LNCAP (cell line): ENCODE data around the gene LRRN2.

ENCODE experiments used
- TF ChIP-seq, protein P1 (sequence below): fragments of 450-650 bp; IDR thresholded peaks from 2 replicates; pipeline ENCODE4 v1.5.1; 2017; ENCODE audit warnings: mild to moderate bottlenecking

LRRN2 gene

DNA sequence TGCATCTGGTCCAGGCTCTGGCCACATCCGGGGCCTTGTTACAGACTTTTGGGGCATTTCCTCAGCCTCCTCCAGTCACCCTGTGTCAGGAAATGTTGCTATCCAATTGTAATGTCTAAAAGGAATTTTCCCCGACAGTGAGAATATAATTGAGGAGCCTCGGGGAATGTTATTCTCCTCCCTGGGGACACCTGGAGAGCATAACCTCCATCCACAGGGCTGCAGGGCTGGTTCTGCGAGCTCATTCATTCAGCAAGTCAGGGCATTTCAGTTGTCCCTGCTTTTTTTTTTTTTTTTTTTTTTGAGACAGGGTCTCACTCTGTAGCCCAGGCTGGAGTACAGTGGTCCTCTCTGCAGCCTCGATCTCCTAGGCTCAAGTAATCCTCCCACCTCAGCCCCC lies 96.7 kb downstream of the LRRN2 start:
- TF ChIP-seq, protein P1, sequence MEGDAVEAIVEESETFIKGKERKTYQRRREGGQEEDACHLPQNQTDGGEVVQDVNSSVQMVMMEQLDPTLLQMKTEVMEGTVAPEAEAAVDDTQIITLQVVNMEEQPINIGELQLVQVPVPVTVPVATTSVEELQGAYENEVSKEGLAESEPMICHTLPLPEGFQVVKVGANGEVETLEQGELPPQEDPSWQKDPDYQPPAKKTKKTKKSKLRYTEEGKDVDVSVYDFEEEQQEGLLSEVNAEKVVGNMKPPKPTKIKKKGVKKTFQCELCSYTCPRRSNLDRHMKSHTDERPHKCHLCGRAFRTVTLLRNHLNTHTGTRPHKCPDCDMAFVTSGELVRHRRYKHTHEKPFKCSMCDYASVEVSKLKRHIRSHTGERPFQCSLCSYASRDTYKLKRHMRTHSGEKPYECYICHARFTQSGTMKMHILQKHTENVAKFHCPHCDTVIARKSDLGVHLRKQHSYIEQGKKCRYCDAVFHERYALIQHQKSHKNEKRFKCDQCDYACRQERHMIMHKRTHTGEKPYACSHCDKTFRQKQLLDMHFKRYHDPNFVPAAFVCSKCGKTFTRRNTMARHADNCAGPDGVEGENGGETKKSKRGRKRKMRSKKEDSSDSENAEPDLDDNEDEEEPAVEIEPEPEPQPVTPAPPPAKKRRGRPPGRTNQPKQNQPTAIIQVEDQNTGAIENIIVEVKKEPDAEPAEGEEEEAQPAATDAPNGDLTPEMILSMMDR = no peak

DNA sequence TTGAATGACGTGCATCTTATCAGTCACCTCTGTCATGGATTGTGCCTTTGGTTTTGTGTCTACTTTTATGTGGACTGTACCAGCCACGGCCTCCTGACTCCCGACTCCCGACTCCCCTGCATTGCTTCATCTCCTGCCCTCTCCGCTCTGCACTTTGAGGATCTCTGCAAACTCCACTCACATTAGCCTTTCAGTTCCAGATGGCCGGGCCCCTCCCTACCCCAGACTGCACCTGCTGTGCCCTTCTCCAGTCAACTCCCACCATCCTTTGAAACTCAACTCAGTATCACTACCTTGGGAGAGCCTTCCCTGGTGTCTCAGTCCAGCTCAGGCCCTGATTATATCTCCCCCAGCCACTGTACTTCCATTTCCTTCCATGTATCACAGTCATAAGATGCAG lies 97.9 kb downstream of the LRRN2 start:
- TF ChIP-seq, protein P1 = no peak

DNA sequence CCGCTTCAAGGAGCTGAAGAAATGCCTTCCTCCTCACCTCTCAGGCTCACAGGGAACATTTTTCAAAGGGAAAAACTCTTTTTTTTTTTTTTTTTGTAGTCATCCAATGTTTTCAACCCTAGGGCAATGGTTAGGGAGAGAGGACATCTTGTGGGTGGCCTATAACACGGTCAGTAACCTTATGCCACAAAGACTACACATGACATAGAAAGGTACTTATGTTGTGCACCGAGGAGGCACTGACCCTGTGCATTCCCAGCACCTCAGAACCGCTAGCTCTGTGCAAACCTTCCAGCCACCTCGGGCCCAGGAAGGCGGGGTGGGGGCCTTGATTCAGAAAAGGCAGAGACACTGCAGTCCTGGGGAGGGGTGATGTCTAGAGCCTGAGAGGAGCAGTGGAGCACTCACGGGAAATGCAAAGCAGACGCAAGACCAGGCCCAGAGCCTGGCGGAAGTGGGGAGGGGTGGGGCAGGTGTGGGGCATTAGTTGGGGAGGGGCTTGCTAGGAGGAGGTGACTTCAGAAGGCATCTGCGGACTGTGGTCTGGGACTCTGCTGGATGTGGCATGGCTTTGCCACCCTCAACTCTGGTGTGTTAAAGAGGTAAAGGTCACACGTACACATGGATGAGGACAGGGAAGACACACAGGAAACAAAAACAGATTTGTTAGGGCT lies 100.7 kb downstream of the LRRN2 start:
- TF ChIP-seq, protein P1 = no peak

DNA sequence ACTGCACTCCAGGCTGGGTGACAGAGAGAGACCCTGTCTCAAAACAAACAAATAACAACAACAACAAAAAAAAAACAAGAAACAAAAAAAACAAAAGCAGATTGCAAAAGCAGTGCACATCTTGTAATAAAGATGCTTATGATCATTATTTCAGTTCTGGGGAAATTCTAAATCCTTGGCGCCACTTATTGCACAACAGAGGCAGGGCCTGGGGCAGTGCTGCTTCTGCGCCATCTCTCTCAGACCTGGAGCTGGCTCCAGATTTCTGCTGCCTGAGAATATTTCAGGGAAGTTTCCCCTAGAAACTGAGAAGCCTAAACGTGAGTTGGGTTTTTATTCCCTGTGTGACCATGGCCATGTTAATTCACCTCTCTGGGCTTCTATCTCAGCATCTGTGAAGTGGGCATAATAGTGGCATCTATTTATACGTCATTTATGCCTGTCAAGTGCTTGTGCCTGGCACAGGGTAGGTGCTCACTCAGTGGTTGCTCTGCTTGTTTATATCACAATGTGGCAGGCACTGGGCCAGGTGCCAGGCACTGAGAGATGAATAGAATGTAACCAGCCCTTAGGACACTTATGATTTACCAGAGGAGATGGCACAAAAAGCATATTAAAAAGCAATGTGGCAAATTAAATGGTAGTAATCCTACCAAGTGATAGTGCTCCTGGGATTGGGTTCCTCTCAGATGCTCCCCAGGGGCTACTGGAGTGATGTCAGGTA lies 101.5 kb downstream of the LRRN2 start:
- TF ChIP-seq, protein P1 = no peak

DNA sequence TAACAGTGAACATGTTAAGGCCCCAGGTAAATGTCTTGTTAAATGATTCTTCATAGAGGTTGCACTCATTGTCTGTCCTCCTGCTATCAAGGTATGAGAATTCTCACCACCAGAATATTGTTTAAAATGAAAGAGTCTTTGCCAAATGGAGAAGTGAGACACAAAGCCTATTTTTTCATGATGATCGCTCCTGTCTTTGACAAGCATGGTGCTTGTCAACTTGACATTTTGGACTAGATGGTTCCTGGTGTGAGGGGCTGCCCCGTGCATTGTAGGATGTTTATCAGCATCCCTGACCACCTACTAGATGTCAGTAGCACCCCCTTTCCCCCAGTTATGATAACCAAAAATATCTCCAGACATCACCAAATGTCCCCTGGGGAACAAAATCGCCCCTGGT lies 103.8 kb downstream of the LRRN2 start:
- TF ChIP-seq, protein P1 = no peak

DNA sequence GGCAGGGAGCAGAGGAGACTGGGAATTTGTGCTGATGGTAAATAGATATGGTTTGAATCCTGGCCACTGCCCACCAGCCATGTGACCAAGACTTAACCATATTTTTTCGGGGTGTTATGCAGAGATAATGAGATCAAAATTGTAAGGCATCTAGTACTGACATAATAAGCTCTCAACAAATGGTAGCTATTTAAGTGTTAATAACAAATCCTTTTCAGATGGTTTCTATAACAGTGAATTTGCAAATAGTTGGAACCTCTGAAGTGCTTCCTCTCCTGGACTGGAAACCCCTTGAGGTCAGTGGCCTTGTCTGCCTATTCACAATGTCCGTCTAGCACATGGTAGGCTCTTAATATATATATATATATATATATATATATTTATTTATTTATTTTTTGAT lies 104.7 kb downstream of the LRRN2 start:
- TF ChIP-seq, protein P1 = no peak

DNA sequence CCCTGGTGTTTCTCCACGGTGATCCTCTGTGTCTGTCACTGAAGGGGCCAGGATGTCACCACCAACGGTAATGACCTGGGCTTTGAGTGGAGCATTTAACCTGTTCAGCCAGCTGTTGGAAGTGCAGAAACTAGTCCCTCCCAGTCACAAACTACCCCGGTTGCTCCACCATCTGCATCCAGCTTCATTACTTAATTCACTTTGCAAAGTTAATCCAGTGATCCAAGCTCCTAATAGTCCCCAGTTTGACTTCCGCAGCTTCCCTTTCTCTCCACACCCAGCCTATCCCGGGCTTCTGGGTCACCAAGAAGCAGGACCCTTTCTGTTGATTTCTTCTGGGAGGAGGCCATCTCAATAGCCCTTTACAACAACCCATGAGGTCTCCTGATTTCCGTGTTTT lies 105.9 kb downstream of the LRRN2 start:
- TF ChIP-seq, protein P1 = no peak
